ENCODE results near the gene PNPLA3.

PNPLA3 gene

GRCh38 chr22:43980996-43981395, 57.4 kb downstream of the PNPLA3 start:
- Histone ChIP-seq H3K27me3 (ENCODE audit: control insufficient read depth in 1 of 2, insufficient read depth in 2 of 2, low read length in 2 of 2) (no peaks in the 10 kb centered on the region), H3K4me3 (ENCODE audit: low read length in 2 of 2) (no peak overlapping the region), H3K4me1 (ENCODE audit: control insufficient read depth, insufficient read depth, low read length) (no peaks in the 10 kb centered on the region), H3K27ac (ENCODE audit: low read length) (no peak overlapping the region), H3K9me3 (ENCODE audit: control insufficient read depth in 2 of 2, low read length in 2 of 2) (no peaks in the 10 kb centered on the region), H3K9ac (ENCODE audit: low read length in 2 of 2) (no peak overlapping the region), H3K36me3 (ENCODE audit: control insufficient read depth in 2 of 2, insufficient read depth in 2 of 2, low read length in 2 of 2) (peaks cover 53 to 66% of the 10 kb centered on the region in 2 donors)

DNA sequence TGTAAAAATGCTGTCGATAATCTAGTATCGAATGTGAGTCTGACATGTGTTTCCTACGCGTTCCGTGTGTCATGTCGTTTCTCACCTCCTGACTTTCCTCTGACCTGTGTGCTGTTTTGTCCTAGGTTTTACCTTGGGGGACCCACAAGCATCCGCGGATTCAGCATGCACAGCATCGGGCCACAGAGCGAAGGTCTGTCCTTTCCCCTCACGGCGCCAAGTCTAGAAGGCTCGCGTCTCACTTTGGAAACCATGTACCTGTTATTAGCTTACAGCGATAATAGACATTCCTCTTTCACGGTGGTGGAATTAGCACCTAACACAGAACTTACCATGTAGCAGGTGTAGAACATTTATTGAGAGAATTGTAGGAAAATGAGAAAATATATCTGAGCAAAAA, 60.2 kb downstream of the PNPLA3 start:
- Histone ChIP-seq H3K9me3 (ENCODE audit: control insufficient read depth in 2 of 2, low read length in 2 of 2) (no peaks in the 10 kb centered on the region), H3K36me3 (ENCODE audit: control insufficient read depth in 2 of 2, insufficient read depth in 2 of 2, low read length in 2 of 2) (peaks cover 39 to 47% of the 10 kb centered on the region in 2 donors), H3K27ac (ENCODE audit: low read length) (no peak overlapping the region), H3K4me1 (ENCODE audit: control insufficient read depth, insufficient read depth, low read length) (no peaks in the 10 kb centered on the region), H3K9ac (ENCODE audit: low read length in 2 of 2) (no peak overlapping the region), H3K4me3 (ENCODE audit: low read length in 2 of 2) (no peak overlapping the region), H3K27me3 (ENCODE audit: control insufficient read depth in 1 of 2, insufficient read depth in 2 of 2, low read length in 2 of 2) (no peaks in the 10 kb centered on the region)

DNA sequence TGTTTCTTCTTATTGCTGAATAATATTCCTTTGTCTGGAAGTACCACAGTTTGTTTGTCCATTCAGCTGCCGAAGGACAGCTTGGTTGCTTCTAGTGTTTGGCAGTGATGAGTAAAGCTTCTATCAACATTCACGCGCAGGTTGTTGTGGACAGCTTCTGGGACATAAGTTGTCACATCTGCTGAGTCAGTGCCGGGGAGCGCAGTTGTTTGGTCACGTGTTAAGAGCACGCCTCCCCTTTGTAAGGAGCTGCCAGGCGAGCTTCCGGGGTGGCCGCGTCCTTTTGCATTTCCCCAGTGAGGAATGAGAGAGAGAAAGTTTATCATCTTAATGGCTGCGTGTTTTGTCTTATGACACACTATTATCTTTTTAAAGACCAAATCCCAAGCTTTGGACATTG, 61.9 kb downstream of the PNPLA3 start:
- no peaks in the 10 kb centered on the region for H3K27me3 ChIP-seq (ENCODE audit: control insufficient read depth in 1 of 2, insufficient read depth in 2 of 2, low read length in 2 of 2)
- no peak overlapping the region for H3K9ac ChIP-seq (ENCODE audit: low read length in 2 of 2)
- H3K4me3 ChIP-seq (ENCODE audit: low read length in 2 of 2), result no peak overlapping the region
- H3K9me3 ChIP-seq (ENCODE audit: control insufficient read depth in 2 of 2, low read length in 2 of 2), result no peaks in the 10 kb centered on the region
- no peak overlapping the region for H3K27ac ChIP-seq (ENCODE audit: low read length)
- H3K36me3 ChIP-seq (ENCODE audit: control insufficient read depth in 2 of 2, insufficient read depth in 2 of 2, low read length in 2 of 2), result peaks cover 35 to 44% of the 10 kb centered on the region in 2 donors
- no peaks in the 10 kb centered on the region for H3K4me1 ChIP-seq (ENCODE audit: control insufficient read depth, insufficient read depth, low read length)

- Histone ChIP-seq H3K27me3 (ENCODE audit: control insufficient read depth in 1 of 2, insufficient read depth in 2 of 2, low read length in 2 of 2) (no peaks in the 10 kb centered on the region), H3K27ac (ENCODE audit: low read length) (no peak overlapping the region), H3K4me1 (ENCODE audit: control insufficient read depth, insufficient read depth, low read length) (peaks cover 2% of the 10 kb centered on the region), H3K4me3 (ENCODE audit: low read length in 2 of 2) (no peak overlapping the region), H3K36me3 (ENCODE audit: control insufficient read depth in 2 of 2, insufficient read depth in 2 of 2, low read length in 2 of 2) (peaks cover 37 to 44% of the 10 kb centered on the region in 2 donors), H3K9me3 (ENCODE audit: control insufficient read depth in 2 of 2, low read length in 2 of 2) (no peaks in the 10 kb centered on the region), H3K9ac (ENCODE audit: low read length in 2 of 2) (no peak overlapping the region)
Observed at GRCh38 chr22:43988116-43988820, 64.7 kb downstream of the PNPLA3 start.

- H3K4me1 ChIP-seq (ENCODE audit: control insufficient read depth, insufficient read depth, low read length), result peaks cover 2% of the 10 kb centered on the region
- no peak overlapping the region for H3K4me3 ChIP-seq (ENCODE audit: low read length in 2 of 2)
- H3K9me3 ChIP-seq (ENCODE audit: control insufficient read depth in 2 of 2, low read length in 2 of 2), result no peaks in the 10 kb centered on the region
- H3K27ac ChIP-seq (ENCODE audit: low read length), result no peak overlapping the region
- no peak overlapping the region for H3K9ac ChIP-seq (ENCODE audit: low read length in 2 of 2)
- peaks cover 31 to 38% of the 10 kb centered on the region in 2 donors for H3K36me3 ChIP-seq (ENCODE audit: control insufficient read depth in 2 of 2, insufficient read depth in 2 of 2, low read length in 2 of 2)
- H3K27me3 ChIP-seq (ENCODE audit: control insufficient read depth in 1 of 2, insufficient read depth in 2 of 2, low read length in 2 of 2), result no peaks in the 10 kb centered on the region
Observed at GRCh38 chr22:43988960-43989359, 65.4 kb downstream of the PNPLA3 start.

DNA sequence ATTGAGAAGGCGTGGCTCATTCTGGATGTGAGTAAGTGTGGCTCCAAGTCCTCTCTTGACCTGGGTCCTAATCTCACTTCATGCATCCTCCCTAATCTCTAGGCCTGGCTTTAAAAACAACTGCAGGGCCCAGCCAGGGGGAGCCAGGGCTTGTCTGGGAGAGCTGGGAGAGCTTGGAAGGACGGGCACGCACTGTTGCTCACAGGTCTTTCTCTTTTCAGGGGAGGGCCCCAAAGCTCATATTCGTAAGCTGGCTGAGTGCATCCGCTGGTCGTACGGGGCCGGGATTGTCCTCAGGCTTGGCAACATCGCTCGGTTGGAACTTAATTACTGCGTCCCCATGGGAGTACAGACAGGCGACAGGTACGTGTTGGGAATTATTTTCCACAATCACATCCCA, 66.4 kb downstream of the PNPLA3 start:
- no peaks in the 10 kb centered on the region for H3K27me3 ChIP-seq (ENCODE audit: control insufficient read depth in 1 of 2, insufficient read depth in 2 of 2, low read length in 2 of 2)
- H3K4me3 ChIP-seq (ENCODE audit: low read length in 2 of 2), result no peak overlapping the region
- H3K27ac ChIP-seq (ENCODE audit: low read length), result no peak overlapping the region
- no peaks in the 10 kb centered on the region for H3K9me3 ChIP-seq (ENCODE audit: control insufficient read depth in 2 of 2, low read length in 2 of 2)
- H3K36me3 ChIP-seq (ENCODE audit: control insufficient read depth in 2 of 2, insufficient read depth in 2 of 2, low read length in 2 of 2), result peaks cover 33 to 44% of the 10 kb centered on the region in 2 donors
- peaks cover 2% of the 10 kb centered on the region for H3K4me1 ChIP-seq (ENCODE audit: control insufficient read depth, insufficient read depth, low read length)
- no peak overlapping the region for H3K9ac ChIP-seq (ENCODE audit: low read length in 2 of 2)

DNA sequence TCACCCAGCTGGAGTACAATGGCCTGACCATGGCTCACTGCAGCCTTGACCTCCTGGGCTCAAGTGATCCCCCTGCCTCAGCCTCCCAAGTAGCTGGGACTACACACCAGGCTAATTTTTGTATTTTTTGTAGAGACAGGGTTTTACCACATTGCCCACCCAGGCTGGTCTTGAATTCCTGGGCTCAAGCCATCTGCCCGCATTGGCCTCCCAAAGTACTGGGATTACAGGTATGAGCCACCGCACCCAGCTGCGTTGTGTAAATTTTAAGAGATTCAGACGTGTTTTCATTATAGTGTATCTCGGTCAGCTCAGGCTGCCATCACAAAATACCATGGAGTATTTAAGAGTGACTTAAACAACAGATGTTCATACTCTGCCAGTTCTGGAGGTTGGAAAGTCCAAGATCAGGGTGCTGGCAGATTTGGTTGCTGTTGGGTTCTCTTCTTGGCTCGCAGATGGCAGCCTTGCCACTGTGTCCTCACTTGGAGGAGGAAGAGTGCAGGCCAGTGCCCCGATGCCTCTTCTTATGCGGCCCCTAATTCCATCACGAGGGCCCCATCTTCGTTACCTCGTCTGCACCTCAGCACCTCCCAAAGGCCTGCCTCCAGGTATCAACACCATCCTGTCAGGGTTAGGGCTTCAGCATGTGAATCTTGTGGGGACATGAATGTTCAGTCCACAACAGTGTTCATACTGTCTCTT, 67.9 kb downstream of the PNPLA3 start:
- Histone ChIP-seq H3K27ac (ENCODE audit: low read length) (no peak overlapping the region), H3K27me3 (ENCODE audit: control insufficient read depth in 1 of 2, insufficient read depth in 2 of 2, low read length in 2 of 2) (no peaks in the 10 kb centered on the region), H3K4me3 (ENCODE audit: low read length in 2 of 2) (no peak overlapping the region), H3K4me1 (ENCODE audit: control insufficient read depth, insufficient read depth, low read length) (peaks cover 2% of the 10 kb centered on the region), H3K9ac (ENCODE audit: low read length in 2 of 2) (no peak overlapping the region), H3K9me3 (ENCODE audit: control insufficient read depth in 2 of 2, low read length in 2 of 2) (no peaks in the 10 kb centered on the region), H3K36me3 (ENCODE audit: control insufficient read depth in 2 of 2, insufficient read depth in 2 of 2, low read length in 2 of 2) (peaks cover 32 to 46% of the 10 kb centered on the region in 2 donors)

- Histone ChIP-seq H3K27me3 (ENCODE audit: control insufficient read depth in 1 of 2, insufficient read depth in 2 of 2, low read length in 2 of 2) (no peaks in the 10 kb centered on the region), H3K27ac (ENCODE audit: low read length) (no peak overlapping the region), H3K4me1 (ENCODE audit: control insufficient read depth, insufficient read depth, low read length) (peaks cover 2% of the 10 kb centered on the region), H3K9me3 (ENCODE audit: control insufficient read depth in 2 of 2, low read length in 2 of 2) (no peaks in the 10 kb centered on the region), H3K4me3 (ENCODE audit: low read length in 2 of 2) (no peak overlapping the region), H3K36me3 (ENCODE audit: control insufficient read depth in 2 of 2, insufficient read depth in 2 of 2, low read length in 2 of 2) (peaks cover 35 to 52% of the 10 kb centered on the region in 2 donors), H3K9ac (ENCODE audit: low read length in 2 of 2) (no peak overlapping the region)
Observed at GRCh38 chr22:43992331-43992821, 68.8 kb downstream of the PNPLA3 start.

DNA sequence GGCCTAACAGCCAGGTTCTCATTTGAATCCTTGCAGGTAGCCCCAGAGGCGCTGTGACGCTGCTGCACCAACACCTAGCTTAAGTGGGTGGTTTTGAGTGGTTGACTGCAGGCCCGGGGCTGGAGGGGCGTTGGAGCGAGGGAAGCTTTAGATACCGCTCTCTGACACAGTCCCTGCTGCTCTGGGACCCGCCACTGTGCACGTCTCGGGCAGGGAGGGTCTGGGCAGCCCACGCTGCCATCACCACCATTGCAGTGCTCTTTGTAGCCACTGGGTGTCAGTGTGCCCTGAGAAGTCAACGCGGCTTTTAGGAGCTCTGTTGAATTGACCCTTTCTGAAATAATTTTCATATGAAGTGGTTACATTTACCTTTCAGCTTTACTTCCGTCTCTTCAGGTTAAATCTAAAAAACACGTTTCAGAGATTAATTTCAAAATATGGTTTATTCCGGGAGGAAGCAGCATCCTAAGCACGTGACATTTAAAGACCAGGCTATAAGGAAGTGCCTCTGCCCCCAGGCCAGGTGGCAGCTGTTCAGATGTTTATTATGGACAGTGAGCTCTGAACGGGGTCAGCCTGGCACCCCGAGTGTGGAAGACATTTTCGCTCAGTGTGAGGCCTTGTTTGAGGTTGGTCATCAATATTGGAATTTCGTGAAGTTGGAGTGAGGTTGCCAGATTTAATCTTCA, 69.6 kb downstream of the PNPLA3 start:
- no peak overlapping the region for H3K27ac ChIP-seq (ENCODE audit: low read length)
- H3K4me1 ChIP-seq (ENCODE audit: control insufficient read depth, insufficient read depth, low read length), result peaks cover 2% of the 10 kb centered on the region
- peaks cover 36 to 52% of the 10 kb centered on the region in 2 donors for H3K36me3 ChIP-seq (ENCODE audit: control insufficient read depth in 2 of 2, insufficient read depth in 2 of 2, low read length in 2 of 2)
- H3K27me3 ChIP-seq (ENCODE audit: control insufficient read depth in 1 of 2, insufficient read depth in 2 of 2, low read length in 2 of 2), result no peaks in the 10 kb centered on the region
- no peak overlapping the region for H3K4me3 ChIP-seq (ENCODE audit: low read length in 2 of 2)
- H3K9me3 ChIP-seq (ENCODE audit: control insufficient read depth in 2 of 2, low read length in 2 of 2), result no peaks in the 10 kb centered on the region
- no peak overlapping the region for H3K9ac ChIP-seq (ENCODE audit: low read length in 2 of 2)

DNA sequence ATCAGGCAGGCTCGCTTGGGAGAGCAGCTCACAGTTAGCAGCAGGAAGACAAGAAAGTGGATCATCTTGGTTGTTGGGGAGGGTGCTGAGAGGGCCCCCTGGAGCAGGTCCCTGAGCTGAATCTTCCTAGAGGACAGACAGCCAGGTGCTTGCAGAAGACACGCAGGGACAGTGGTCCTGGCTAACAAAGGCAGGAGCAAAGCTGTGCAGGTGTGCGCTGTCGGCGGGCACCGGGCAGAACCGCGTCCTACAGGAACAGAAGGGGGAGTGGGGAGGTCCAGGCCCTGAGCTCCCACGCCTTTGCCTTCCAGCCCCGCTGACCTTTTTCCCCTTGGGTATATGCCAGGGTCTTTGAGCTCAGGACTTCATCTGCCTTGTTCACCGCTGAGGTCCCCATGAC, 70.4 kb downstream of the PNPLA3 start:
- no peaks in the 10 kb centered on the region for H3K27me3 ChIP-seq (ENCODE audit: control insufficient read depth in 1 of 2, insufficient read depth in 2 of 2, low read length in 2 of 2)
- H3K9ac ChIP-seq (ENCODE audit: low read length in 2 of 2), result no peak overlapping the region
- no peak overlapping the region for H3K4me3 ChIP-seq (ENCODE audit: low read length in 2 of 2)
- H3K9me3 ChIP-seq (ENCODE audit: control insufficient read depth in 2 of 2, low read length in 2 of 2), result no peaks in the 10 kb centered on the region
- no peak overlapping the region for H3K27ac ChIP-seq (ENCODE audit: low read length)
- peaks cover 2% of the 10 kb centered on the region for H3K4me1 ChIP-seq (ENCODE audit: control insufficient read depth, insufficient read depth, low read length)
- H3K36me3 ChIP-seq (ENCODE audit: control insufficient read depth in 2 of 2, insufficient read depth in 2 of 2, low read length in 2 of 2), result peaks cover 42 to 54% of the 10 kb centered on the region in 2 donors

Measured in stomach smooth muscle (tissue), 2 donors.